Mucosa of descending colon (tissue), 3 donors: ENCODE data around the gene IQGAP2. TPM values are rescaled to one million over a fixed set of nuclear protein-coding genes. Genes with fewer than 3 reads are reported as not detected.

Source experiments
- ATAC-seq: fragments of 200-7000 bp; cut with Tn5 transposase; one replicate; pipeline ENCODE4 v1.9.1; 2020; ENCODE audit warnings: mild to moderate bottlenecking, moderate library complexity
- DNase-seq, 3 donors: peaks; one replicate each; pipeline ENCODE4 v3.0.0-alpha.2; 2020
- H3K36me3 ChIP-seq: fragments of 200-600 bp; one replicate; pipeline ENCODE4 v1.8.0; 2021; ENCODE audit warnings: low read depth, mild to moderate bottlenecking
- H3K4me1 ChIP-seq: fragments of 200-600 bp; one replicate; pipeline ENCODE4 v1.8.0; 2021; ENCODE audit warnings: low read depth, mild to moderate bottlenecking
- H3K4me3 ChIP-seq: fragments of 200-600 bp; one replicate; pipeline ENCODE4 v1.8.0; 2021; ENCODE audit warnings: mild to moderate bottlenecking
- H3K9me3 ChIP-seq: fragments of 200-600 bp; one replicate; pipeline ENCODE4 v1.8.0; 2021; ENCODE audit warnings: mild to moderate bottlenecking
- intact Hi-C, 2 donors: fragments of 100-400 bp; cut with DNase I in 1 of 2; cut with micrococcal nuclease in 1 of 2; formaldehyde crosslinking; loops; one replicate each; pipeline versions ENCODE4 v1.11.0 to v1.11.1; 2022; cut with DNase I, micrococcal nuclease
- total RNA-seq, 3 donors: library from RNA; stranded (reverse); fragmentation: NEBNext Ultra II Directional in 2 of 3; extraction: Animal tissue kit (Norgen Biotek cat#: 25700) in 2 of 3; gene quantifications; one replicate each; pipeline versions ENCODE4 v1.2.1 to v1.2.4, GENCODE V29; 2021 to 2023
- TF ChIP-seq, protein P1 (sequence below): fragments of 200-600 bp; IDR thresholded peaks from one replicate; pipeline ENCODE4 v1.8.0; 2022; ENCODE audit warnings: antibody characterized with exemption, mild to moderate bottlenecking
- donor health status: DM: no; HTN: no; CAD: no; lungs with moderate emphysema.
- donor health status: DM: no; HTN: no; CAD: no.
- donor health status: DM: no; HTN: yes; CAD: no.

Gene IQGAP2
- total RNA-seq, 3 donors from 2014 or later, result 59.7 to 159 (median 84.8) TPM

DNA sequence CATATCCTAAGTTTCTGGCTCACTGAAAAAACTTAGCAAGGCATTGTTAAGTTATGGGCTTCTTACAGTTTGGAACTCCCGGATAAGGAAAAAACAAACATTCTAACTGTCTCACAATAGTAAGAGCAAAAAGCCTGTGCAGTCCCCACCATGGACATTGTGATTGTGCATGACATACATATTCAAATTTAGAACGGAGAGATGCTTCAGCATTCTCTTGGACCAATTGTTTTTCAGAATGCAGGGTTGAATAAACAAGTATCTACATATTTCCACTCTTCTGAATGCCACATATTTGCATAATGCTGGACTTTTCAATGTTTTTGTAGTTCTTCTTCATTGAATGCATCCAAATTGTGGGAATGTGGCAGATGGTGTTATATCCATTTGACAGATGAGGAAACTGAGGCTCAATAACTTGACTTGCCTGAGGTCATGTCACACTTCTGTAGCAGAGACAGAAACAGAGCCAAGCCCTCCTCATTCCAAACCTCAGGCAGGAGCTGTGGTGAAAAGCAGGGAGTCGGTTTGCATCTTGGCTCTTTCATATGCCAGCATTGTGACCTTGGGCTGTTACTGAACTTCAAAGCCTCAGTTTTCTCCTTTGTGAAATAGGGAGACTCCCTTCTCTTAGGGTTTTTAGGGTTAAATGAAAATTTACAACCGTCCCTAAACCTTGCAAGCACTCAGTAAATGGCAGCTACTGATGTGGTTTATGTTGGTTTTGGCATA, 95.1 kb downstream of the IQGAP2 start:
- DNase-seq, result no peak
- TF ChIP-seq, protein P1, sequence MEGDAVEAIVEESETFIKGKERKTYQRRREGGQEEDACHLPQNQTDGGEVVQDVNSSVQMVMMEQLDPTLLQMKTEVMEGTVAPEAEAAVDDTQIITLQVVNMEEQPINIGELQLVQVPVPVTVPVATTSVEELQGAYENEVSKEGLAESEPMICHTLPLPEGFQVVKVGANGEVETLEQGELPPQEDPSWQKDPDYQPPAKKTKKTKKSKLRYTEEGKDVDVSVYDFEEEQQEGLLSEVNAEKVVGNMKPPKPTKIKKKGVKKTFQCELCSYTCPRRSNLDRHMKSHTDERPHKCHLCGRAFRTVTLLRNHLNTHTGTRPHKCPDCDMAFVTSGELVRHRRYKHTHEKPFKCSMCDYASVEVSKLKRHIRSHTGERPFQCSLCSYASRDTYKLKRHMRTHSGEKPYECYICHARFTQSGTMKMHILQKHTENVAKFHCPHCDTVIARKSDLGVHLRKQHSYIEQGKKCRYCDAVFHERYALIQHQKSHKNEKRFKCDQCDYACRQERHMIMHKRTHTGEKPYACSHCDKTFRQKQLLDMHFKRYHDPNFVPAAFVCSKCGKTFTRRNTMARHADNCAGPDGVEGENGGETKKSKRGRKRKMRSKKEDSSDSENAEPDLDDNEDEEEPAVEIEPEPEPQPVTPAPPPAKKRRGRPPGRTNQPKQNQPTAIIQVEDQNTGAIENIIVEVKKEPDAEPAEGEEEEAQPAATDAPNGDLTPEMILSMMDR, result no peak
- no peak for ATAC-seq
- no peaks in the 10 kb centered on the region for H3K9me3 ChIP-seq
- no peaks in the 10 kb centered on the region for H3K36me3 ChIP-seq
- intact Hi-C loops, result no loop called here
- H3K4me1 ChIP-seq, result peaks cover 3% of the 10 kb centered on the region
- no peak overlapping the region for H3K4me3 ChIP-seq

DNA sequence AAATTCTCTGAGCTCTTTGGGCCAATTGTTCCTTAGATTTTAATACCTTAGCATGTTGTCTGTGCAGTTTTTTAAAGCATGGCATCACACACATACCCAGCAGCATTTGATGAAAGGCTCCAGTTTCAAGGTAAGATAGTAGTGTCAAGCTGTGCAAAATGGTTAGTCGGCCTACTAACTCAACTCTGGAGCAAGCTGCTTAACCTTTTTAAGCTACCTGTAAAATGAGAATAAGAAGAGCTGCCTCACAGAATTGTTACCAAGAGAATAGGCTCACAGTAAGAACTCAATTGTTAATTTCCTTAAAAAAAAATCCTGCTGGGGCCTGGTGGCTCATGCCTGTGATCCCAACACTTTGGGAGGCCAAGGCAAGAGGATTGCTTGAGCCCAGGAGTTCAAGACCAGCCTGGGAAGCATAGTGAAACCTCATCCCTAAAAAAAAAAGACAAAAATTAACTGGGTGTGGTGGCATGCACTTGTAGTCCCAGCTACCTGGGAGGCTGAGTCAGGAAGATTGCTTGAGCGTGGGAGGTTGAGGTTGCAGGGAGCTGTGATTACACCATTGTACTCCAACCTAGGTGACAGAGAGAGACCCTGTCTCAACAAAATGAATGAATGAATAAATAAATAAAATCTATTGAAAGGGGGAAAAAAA, 96.5 kb downstream of the IQGAP2 start:
- peaks cover 3% of the 10 kb centered on the region for H3K4me1 ChIP-seq
- H3K9me3 ChIP-seq, result no peaks in the 10 kb centered on the region
- ATAC-seq (no peak), DNase-seq (no peak)
- no peaks in the 10 kb centered on the region for H3K36me3 ChIP-seq
- no peak overlapping the region for H3K4me3 ChIP-seq
- TF ChIP-seq, protein P1, result no peak
- intact Hi-C loops, result no loop called here

DNA sequence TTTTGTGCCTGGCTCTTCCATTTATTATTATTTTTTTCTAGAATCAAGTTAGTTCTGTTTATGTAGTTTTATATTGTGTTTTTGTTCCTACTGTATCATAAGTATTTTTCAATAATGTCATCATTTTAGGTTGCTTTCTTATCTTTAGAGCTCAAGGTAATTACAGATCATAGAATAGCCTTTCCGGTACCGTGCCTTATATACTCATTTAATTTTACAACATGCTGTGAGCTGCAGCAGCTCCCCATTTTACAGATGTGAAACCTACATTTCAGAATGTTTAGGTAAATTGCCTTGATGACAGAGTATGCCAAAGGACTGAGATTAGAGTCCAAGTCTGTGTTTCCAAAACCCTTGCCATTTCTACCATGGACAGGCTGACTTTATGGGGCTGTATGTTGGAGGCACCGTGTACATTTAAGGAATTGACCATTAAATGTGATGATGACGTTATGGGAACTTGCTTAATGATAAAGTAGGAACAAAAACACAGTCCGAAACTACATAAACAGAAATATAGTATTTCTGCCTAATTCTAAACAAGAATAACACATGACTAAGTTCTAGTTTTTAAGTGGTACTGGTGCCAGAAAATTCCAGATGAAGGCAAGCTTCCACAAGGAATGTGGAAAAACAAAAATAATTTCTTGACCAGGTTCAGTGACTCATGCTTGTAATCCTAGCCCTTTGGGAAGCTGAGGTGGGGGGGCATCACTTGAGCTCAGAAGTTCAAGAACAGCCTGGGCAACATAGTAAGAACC, 97.7 kb downstream of the IQGAP2 start:
- H3K9me3 ChIP-seq, result no peaks in the 10 kb centered on the region
- intact Hi-C loops, result no loop called here
- DNase-seq, result no peak
- TF ChIP-seq, protein P1, result no peak
- no peaks in the 10 kb centered on the region for H3K36me3 ChIP-seq
- H3K4me3 ChIP-seq, result no peak overlapping the region
- ATAC-seq, result no peak
- H3K4me1 ChIP-seq, result peaks cover 3% of the 10 kb centered on the region

DNA sequence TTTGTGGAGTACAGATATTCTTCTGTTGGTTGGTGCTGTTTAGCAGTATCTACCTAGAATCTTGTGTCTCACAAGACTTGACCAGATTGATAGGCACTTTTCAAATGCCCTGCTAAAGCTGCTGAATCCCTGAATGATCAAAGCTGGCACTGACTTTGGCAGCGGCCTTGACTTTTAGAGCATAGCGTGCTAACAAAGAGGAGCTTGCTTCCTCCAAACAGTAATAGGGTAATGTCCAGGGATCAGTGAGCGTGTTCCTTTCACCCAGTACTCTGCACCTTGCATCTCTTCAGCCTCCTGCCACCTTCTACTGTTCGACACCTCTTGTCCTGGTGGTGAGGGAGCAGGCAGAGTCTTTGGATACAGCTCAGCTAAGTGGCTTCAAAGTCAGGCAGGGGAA, 100.8 kb downstream of the IQGAP2 start:
- Histone ChIP-seq H3K36me3 (no peaks in the 10 kb centered on the region), H3K9me3 (no peaks in the 10 kb centered on the region), H3K4me3 (no peak overlapping the region), H3K4me1 (peaks cover 3% of the 10 kb centered on the region)
- DNase-seq (no peak), ATAC-seq (peak; percentile 34)
- TF ChIP-seq, protein P1, result no peak
- intact Hi-C loops, result no loop called here

DNA sequence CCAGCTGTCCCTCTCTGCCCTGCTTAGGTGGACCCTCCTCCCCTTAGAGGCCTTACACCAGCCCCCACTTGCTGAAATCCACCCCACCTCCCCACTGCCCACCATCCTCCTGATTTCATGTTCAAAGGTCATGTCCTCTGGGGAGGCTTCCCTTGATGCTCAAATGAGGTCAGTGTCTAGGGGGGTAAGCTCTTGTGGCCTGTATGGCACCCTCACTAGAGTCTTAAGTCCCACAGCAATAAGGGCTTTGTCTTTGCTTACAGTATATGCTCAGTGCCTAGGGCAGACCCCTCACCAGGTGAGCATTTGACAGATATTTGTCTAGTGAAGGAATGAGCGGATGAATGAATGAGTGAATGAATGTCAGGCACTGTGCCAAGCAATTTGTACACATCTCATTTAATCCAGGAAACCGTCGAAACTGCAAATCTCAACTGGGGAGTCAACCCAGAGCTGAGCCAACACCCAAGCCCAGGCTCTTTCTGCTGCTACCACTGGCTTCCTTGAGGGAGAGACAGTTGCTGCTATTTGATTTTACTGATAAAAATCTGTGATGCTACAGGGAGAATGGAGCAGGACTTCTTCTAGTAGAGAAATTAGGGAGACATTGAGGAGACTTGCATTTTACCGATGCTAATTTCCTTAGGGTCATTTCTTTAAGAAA, 101.9 kb downstream of the IQGAP2 start:
- no peak for DNase-seq
- peak; percentile 58 for ATAC-seq
- peaks cover 3% of the 10 kb centered on the region for H3K4me1 ChIP-seq
- TF ChIP-seq, protein P1, result no peak
- H3K36me3 ChIP-seq, result no peaks in the 10 kb centered on the region
- H3K4me3 ChIP-seq, result no peak overlapping the region
- H3K9me3 ChIP-seq, result no peaks in the 10 kb centered on the region
- intact Hi-C loops, result no loop called here
